Pons (tissue), 1 donor: ENCODE data around the gene RPS10.
"Not testable (repeated sequence)": the region's sequence is repeated elsewhere in the genome, so short reads cannot be mapped to it uniquely, and the experiment has no call there.

Experiments
- DNase-seq: peaks from one replicate; pipeline ENCODE4 v3.0.0-alpha.2; 2016; ENCODE audit warnings: low spot score

RPS10 gene

DNA sequence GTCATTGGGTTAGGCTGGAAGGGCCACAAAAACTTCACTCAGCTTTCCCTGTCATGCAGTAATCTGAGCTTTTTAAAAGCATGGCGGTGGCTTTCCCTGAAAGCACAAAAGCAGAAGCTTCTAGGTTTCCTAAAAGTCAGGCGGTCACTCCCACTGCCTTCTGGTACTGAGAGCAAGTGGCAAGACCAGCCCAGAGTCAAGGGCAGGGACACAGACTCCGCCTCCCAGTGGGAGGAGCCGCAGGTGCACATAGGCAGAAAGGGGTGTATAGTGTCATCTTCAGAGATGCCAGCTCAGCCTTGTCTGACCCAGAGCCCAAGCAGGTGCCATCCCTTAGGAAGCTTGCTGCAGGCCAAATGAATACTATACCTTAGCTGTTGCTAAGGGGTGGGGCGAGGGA, 22.0 kb upstream of the RPS10 start:
- DNase-seq: no peak

DNA sequence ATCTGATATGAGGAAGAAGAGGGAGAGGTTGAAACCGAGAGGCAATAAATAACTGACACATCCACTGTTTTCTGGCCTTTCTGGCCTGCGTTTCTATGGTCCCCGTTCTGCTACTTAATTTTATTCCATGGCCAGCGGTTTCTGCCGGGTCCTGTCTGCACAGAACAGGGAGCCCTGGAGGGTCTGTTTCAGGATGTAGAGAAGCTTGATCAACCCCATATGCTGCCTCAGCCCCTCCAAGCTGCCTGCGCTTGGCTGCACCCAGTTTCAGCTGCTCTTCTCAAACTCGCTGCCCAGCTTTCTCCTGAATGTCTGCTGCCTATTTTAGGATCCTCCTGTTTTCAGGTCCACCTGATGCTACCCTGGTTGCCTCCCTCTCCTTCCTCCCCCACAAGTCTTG, 21.5 kb upstream of the RPS10 start:
- no peak for DNase-seq

GRCh38 chr6:34445313-34445860, 19.5 kb upstream of the RPS10 start:
- no peak for DNase-seq

DNA sequence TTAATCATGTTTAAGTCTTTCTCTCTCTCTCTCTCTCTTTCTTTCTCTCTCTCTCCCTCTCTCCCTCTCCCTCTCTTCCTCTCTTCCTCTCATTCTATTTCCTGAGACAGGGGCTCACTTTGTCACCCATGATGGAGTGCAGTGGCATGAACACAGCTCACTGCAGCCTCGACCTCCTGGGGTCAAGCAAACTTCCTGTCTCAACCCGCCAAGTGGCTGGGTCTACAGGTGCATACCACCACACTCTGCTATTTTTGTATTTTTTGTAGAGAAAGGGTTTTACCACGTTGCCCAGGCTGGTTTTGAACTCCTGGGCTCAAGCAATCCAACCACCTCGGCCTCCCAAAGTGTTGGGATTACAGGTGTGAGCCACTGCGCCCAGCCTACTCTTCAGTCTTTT, 15.7 kb upstream of the RPS10 start:
- DNase-seq: no peak

DNA sequence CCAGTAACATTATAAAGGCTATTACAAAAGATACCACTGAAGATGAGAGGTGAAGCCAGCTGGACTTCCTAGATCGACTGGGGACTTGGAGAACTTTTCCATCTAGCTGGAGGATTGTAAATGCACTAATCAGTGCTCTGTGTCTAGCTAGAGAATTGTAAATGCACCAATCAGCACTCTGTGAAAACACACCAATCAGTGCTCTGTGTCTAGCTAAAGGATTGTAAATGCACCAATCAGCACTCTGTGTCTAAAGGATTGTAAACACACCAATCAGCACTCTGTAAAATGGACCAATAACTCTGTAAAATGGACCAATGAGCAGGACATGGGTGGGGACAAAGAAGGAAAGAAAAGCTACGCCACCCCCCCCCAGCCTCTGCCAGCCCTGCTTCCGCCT, 13.6 kb upstream of the RPS10 start:
- no peak for DNase-seq

GRCh38 chr6:34438705-34439104, 12.8 kb upstream of the RPS10 start:
- DNase-seq: no peak

- DNase-seq: no peak
Observed at GRCh38 chr6:34437644-34437970, 11.7 kb upstream of the RPS10 start.

GRCh38 chr6:34436803-34437643, 11.2 kb upstream of the RPS10 start:
- no peak for DNase-seq

- DNase-seq: no peak
Observed at GRCh38 chr6:34435916-34436315, 10.0 kb upstream of the RPS10 start.

- DNase-seq: no peak
Observed at GRCh38 chr6:34425132-34425497, 754 bp downstream of the RPS10 start.

DNA sequence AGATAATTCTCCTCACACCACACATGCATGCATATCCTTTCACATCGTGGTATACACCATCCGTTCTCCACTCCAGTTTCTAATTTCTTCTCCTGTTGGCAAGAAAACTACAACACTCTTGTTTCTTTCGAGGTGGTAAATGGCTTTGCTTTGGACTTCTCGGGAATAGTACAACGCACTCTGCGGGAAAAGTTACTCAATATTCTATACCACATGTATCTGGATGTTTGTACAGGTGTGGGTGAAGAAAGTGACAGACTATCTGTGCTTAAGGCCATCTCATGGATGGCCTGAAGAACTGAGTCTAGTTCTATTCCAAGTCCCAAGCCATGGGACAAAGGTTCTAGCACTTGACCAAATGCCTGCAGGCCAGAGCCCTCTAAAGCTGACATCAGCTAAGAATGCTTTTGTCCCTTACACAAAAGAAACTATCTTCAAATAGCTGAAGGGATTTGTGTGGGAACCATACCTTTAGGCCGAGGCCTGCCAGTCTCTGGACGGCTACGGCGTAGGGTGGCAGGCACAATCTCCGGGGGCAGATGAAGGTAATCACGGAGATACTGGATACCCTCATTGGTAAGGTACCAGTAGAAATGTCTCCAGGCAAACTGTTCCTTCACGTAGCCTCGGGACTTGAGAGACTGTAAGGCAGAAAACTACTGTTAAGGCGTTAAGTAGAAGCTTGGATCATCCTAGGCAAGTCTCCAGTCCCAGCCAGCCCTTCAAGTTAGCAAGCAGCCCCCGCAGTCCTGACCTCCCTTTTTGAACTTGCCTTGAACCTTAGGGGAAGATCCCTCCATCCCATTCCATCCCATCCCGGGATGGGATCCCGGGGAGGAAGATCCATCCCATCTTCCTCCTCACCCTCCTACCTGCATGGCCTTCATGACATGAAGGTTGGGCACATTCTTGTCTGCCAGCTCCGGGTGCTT, 1.4 kb downstream of the RPS10 start:
- DNase-seq: no peak

DNA sequence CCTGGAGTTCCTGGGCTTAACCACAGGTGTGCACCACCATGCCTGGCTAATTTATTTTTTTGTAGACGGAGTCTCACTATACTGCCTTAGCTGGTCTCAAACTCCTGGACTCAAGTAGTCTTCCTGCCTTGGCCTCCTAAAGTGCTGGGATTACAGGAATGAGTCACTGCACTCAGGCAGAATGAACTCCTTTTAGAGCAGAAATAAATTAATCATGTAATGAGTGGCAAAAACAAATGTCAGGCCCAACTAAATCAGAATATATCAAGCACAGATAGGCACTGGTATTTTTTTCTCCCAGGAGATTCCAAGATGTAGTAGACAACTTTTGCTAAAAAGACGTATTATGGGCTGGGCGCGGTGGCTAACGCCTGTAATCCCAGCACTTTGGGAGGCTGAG, 2.6 kb downstream of the RPS10 start:
- no peak for DNase-seq

DNA sequence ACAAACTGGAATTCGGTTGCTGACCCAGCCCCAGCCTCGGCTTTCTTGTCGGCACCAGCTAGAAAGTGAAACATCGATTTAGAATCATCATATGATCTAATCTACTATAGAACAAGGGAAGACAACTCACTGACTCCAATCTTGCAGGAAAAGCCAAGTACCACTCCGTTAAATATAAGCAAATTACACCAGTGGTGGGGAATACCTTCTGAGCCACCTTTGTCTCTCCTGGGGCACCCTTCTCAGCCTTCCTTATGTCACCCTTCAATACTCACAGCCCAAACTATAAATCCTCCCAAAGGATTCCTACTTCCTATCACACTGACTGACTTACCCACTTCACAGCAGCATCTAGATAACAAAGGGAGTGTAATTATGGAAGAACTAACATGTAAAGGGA, 7.5 kb downstream of the RPS10 start:
- DNase-seq: no peak

DNA sequence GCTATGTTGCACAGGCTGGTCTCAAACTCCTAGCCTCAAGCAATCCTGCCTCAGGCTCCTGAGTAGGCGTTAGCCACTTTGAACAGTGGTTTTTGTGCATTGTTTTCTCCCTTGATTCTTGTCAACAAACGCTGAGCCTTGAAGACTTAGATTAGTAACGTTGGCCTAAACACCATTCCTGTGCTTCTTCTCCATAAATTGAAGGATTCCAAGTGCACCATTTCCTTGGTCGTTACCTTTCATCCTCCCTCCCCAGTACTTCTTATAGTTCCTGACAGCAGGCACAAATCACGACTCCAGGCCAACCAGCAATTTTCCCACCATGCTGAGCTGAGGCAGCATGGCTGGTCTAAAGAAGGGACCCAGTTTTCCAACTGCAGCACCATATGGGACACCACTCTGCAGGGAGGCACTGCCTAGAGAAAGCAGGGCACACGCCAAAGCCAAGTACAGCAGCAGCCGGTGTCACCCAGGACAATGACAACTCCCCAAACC, 8.9 kb downstream of the RPS10 start:
- DNase-seq: no peak

GRCh38 chr6:34414999-34415858, 10.6 kb downstream of the RPS10 start:
- peak; percentile 93 for DNase-seq

DNA sequence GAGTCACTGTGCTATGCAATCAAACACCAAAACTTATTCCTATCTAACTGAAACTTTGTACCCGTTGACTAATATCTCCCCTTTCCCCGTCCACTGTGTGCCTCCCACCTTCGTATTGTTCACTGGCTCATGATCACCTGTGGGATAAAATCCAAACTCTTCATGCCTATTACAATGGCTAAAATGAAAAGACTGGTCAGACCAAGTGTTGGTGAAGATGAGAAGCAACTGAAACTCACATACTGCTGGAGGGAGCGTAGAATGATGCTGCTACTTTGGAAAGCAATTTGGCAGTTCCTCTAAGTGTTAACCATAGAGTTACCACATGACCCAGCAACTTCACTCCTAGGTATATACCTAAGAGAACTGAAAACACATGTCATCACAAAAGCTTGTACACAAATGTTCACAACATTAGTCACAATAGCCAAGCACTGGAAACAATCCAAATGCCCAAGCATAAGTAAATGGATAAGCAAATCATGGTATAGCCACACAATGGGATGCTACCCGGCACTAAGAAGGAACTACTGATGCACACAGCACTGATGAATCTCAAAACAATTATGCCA, 13.1 kb downstream of the RPS10 start:
- DNase-seq: no peak

GRCh38 chr6:34412016-34412415, 13.9 kb downstream of the RPS10 start:
- peak; percentile 88 for DNase-seq

GRCh38 chr6:34407915-34408314, 18.0 kb downstream of the RPS10 start:
- not testable (repeated sequence) for DNase-seq

GRCh38 chr6:34396518-34396917, 29.4 kb downstream of the RPS10 start:
- no peak for DNase-seq

GRCh38 chr6:34393966-34394305, 31.9 kb downstream of the RPS10 start:
- DNase-seq: no peak

DNA sequence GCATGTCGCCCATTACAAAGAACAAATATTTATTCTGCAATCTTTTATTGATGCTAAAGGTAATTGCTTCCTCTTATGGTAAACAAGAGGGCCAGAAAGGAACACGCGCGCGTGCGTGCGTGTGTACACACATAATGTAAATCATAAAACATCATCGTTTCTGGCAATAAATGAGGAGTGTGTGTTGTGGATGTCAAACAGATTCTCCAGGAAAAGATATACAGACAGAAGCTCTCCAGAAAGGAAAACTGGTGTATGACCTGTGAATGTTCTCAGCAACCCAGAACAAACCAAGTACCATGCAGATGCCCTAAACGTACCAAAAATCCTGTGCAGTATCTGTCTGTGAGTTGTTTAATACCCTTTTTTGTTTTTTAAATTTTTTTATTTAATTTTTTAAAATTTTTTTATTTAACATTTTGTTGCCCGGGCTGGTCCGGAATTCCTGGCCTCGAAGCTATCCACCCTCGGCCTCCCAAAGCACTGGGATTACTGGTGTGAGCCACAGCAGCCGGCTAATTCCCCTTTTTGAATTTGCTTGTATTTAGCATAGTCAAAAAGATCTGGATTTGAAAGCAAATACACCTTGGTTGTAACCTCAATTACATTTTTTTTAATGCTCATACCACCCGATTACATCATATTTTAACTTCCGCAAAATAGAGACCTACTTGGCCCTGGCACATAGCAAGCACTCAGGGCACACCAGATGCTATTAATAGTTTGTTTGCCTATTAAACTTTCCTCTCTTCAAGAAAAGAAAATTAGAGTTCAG, 32.5 kb downstream of the RPS10 start:
- DNase-seq: peak; percentile 36
